HEK293T (cell line): ENCODE data around the gene RPL13.

Experiments
- CTCF ChIA-PET: fragments of 350-600 bp; formaldehyde crosslinking; extraction: SDS; loops from one replicate; lab custom pipeline; 2021; ENCODE audit warnings: antibody characterized with exemption, inconsistent platforms; lab: Yijun Ruan, JAX
- POLR2A ChIA-PET: fragments of 350-600 bp; formaldehyde crosslinking; extraction: SDS; loops from one replicate; lab custom pipeline; 2020; ENCODE audit warnings: antibody characterized with exemption, inconsistent platforms; lab: Yijun Ruan, JAX
- DNase-seq: peaks from one replicate; pipeline ENCODE4 v3.0.0; 2012; ENCODE audit warnings: mixed read lengths; ENCODE audit errors: extremely low spot score
- ARNT ChIP-seq: fragments of 450-650 bp; IDR thresholded peaks from 2 replicates; pipeline ENCODE4 v1.6.1; 2017; ENCODE audit warnings: mild to moderate bottlenecking
- BHLHE40 ChIP-seq: fragments of 450-650 bp; IDR thresholded peaks from 2 replicates; pipeline ENCODE4 v1.6.1; 2016; ENCODE audit warnings: mild to moderate bottlenecking, moderate library complexity, borderline replicate concordance
- CTBP1 ChIP-seq: fragments of 450-650 bp; IDR thresholded peaks from 2 replicates; pipeline ENCODE4 v1.6.1; 2016; ENCODE audit warnings: borderline replicate concordance
- ELF4 ChIP-seq: fragments of 450-650 bp; IDR thresholded peaks from 2 replicates; pipeline ENCODE4 v1.6.1; 2017; ENCODE audit warnings: antibody characterized with exemption
- FOXA1 ChIP-seq: fragments of 450-650 bp; IDR thresholded peaks from 2 replicates; pipeline ENCODE4 v1.6.1; 2016; ENCODE audit warnings: mild to moderate bottlenecking
- FOXK2 ChIP-seq: fragments of 450-650 bp; IDR thresholded peaks from 2 replicates; pipeline ENCODE4 v1.6.1; 2016; ENCODE audit warnings: mild to moderate bottlenecking
- HDGF ChIP-seq: fragments of 450-650 bp; IDR thresholded peaks from 2 replicates; pipeline ENCODE4 v1.6.1; 2017; ENCODE audit warnings: antibody characterized with exemption, borderline replicate concordance
- PKNOX1 ChIP-seq: fragments of 450-650 bp; IDR thresholded peaks from 2 replicates; pipeline ENCODE4 v1.6.1; 2016
- SP1 ChIP-seq: fragments of 450-650 bp; IDR thresholded peaks from 2 replicates; pipeline ENCODE4 v1.6.1; 2017
- SUZ12 ChIP-seq: fragments of 450-650 bp; IDR thresholded peaks from 2 replicates; pipeline ENCODE4 v1.6.1; 2016; ENCODE audit warnings: mild to moderate bottlenecking
- TARDBP ChIP-seq: fragments of 450-650 bp; IDR thresholded peaks from 2 replicates; pipeline ENCODE4 v1.6.1; 2016
- ZNF384 ChIP-seq: fragments of 450-650 bp; IDR thresholded peaks from 2 replicates; pipeline ENCODE4 v1.6.1; 2016

Gene RPL13

GRCh38 chr16:89613954-89614459 is 53.5 kb downstream of the RPL13 start:
- TF ChIP-seq PKNOX1: no peak
- TF ChIP-seq FOXA1: no peak
- no peak for TF ChIP-seq ARNT
- TF ChIP-seq FOXK2: no peak
- TF ChIP-seq CTBP1: no peak
- TF ChIP-seq SP1: no peak
- no peak for TF ChIP-seq ELF4
- no peak for TF ChIP-seq SUZ12
- no peak for TF ChIP-seq TARDBP
- TF ChIP-seq HDGF: no peak
- TF ChIP-seq ZNF384: no peak
- no peak for TF ChIP-seq BHLHE40
- ChIA-PET POLR2A (interaction anchor here (1.0 to 1.5 kb wide), 3 partner anchors 41 to 49 kb away, joined by 3 to 4 read pairs (median 3); no protein-coding TSS in a partner anchor), CTCF (interaction anchor here (1.3 to 2.1 kb wide), 2 partner anchors 19 to 27 kb away, joined by 4 to 8 read pairs; no protein-coding TSS in a partner anchor)
- no peak for DNase-seq
